ENCODE results near the gene DHRS3.
"Not testable (repeated sequence)": the region's sequence is repeated elsewhere in the genome, so short reads cannot be mapped to it uniquely, and the experiment has no call there.

DHRS3 gene

DNA sequence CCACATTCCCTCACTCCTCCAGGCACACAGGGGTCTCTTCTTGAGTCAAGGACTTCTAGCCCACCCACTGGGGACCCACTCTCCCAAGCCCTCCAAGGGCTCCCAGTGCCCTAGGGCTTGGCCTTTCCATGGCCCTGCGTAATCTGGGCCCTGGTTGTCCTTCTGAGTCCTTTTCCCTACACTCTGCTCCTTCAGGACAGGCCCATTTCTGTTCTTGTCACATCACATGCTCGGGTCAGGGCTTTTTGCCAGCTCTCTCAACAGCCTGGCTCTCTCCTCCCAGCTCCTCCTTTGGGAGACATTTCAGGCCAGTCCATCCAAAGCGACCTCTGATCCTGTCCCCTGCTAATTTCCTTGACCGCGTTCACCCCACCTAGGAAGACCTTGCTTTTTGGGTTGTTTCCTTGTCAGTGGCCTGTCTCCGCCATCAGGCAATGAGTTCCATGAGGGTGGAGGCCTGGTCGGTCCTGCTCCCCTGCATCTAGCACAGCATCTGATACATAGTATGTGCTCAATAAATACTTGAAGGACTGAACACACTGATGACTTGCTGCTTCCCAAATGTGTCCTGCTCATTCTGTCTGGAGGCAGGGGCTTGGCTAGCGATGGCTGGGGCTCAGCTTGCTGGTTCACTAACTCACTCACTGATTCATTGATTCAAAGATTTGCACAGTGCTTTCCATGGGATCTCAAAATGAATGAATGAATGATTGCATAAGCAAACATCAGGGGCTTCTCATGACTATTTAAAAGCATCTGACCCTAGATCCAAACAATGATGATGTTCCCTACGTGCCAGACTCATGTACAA lies 44.8 kb downstream of the DHRS3 start:
- no peak for DNase-seq

DNA sequence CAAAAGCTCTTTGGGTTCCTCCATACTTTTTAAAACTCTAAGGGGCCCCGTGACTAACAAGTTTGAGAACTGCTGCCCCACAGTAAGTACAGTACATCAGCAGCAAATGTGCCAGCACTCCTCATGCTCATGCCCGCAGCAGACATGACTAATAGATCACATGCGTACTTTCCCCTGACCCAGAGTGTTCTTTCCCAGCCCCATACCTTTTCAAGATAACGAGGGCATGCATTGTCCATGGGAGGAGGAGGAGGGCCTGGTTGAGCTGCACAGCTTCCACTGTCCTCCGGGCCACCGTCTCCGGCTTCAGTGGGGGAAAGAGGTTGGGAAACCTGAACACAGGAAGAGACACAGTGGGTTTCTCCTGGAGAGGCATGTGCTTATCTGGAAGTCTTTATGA lies 45.5 kb downstream of the DHRS3 start:
- DNase-seq = no peak

DNA sequence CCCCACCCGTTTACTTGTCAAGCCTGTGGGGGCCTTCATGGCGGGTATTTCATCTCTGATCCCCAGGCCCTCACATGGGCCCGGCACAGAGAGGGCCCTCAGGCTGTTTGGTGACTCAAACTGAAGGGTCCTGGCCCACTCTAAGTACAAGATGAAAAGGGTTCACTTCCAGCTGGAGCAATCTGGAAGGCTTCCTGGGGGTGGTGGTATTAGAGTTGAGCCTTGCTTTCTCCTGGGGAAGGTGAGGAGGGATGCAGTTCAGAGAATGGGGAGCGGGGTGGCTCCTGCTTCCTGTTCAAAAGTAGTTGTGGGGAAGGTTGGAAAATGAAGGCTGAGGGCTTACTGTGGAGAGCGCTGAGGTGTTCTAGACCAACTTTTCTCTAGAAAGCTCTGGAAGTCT lies 47.7 kb downstream of the DHRS3 start:
- DNase-seq = no peak

DNA sequence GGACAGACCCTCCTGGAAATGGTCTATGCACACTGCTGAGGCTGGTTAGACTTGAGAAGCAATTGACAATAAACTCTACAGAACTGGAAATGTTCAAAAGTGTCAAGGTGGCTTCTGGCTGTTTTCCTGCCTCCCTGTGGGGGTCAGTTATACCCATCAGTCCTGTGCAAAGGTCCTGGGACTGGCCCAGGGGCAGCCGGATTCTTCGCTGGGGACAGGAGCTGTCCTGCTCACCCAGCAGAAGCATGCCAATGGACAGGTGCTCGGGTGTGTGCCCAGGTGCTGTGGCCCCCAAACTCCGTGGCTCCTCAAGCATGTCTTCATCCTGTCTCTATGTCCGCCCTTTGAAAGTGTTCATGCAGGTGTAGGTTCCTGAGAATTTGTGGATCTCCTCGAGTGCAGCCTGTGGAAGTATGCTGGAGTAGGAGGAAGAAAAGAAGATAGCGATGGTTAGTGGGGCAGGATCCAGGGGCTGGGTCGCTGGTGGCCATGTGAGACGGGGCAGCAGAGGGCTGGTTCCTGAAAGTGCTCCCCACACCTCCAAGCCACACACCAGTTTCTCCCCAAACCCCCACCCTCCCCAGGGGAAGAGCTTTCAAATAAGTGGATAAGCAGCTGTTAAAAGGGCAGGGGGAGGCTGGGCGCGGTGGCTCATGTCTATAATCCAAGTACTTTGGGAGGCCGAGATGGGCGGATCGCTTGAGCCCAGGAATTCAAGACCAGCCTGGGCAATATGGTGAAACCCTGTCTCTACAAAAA lies 49.8 kb downstream of the DHRS3 start:
- DNase-seq = no peak

DNA sequence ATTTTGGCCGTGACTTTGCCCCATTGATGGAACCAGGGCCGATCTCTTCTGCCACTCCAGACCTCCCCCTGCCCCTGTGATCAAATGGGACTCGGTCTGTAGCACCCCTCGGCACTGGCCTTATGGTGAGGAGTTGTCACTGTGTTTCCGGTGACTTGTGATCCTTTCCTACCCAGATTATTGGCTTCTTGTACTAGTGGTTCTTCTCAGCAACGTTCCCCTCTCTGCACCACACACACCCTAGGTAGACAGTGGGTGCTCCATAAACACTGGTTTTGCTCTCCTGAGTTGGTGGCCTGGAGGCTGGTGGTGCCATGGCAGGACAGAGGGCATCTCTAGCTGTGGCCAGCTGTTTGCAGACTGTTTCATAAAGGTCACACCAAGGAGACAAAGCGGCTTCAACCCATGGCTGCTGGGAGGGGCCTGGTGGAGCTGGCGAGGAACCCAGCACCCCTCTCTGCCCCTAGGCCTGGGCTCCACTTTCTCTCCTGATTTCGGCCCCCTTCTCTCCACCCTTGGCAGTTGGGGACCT lies 50.7 kb downstream of the DHRS3 start:
- DNase-seq = no peak

DNA sequence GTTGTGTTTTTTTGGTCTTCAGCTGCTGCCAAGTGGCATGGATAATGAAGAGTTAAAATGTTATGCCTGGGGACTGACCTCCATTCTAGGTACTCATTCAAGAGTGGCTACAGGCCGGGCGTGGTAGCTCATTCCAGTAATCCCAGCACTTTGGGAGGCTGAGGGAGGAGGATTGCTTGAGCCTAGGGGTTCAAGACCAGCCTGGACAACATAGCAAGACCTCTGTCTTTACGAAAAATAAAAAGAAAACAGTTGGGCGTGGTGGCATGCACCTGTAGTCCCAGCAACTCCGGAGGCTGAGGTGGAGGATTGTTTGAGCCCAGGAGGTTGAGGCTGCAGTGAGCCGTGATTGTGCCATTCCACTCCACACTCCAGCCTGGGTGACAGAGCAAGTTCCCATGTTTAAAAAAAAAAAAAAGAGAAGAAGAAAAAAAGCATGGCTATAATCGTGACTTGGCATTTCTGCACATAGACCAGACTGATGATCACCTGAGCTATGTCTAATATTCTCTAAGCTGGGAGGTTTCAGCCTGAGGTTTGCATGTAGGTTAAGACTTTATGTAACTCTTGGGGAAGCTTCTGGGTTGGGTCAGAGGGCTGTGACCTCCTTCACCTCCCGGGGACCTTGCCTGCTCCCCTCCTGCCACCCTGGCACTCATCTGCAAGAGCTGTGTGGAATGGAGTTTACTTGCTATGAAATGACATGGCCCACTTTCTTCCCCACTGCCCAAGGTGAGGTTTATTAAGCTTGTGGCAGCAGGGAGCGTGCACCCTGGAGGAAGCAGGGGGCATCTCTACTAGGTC lies 51.3 kb downstream of the DHRS3 start:
- no peak for DNase-seq

DNA sequence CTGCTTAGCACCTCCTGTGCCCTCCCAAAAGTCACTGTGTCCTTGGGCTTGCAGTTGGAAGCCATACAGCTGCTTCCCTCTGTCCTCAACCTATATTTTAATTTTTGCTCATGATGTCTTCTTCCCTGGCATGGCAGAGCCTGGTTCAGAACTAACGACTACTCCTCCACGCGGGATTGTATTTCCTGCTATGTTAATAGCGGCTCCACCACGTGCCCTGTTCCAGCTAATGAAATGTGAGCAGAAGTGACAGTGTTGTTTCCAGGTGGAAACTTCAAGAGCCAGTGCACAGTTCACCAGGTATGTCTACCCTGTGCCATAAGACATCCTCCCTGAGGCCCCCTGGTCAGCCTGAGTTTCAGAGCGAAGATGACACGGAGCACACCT lies 52.1 kb downstream of the DHRS3 start:
- no peak for DNase-seq

DNA sequence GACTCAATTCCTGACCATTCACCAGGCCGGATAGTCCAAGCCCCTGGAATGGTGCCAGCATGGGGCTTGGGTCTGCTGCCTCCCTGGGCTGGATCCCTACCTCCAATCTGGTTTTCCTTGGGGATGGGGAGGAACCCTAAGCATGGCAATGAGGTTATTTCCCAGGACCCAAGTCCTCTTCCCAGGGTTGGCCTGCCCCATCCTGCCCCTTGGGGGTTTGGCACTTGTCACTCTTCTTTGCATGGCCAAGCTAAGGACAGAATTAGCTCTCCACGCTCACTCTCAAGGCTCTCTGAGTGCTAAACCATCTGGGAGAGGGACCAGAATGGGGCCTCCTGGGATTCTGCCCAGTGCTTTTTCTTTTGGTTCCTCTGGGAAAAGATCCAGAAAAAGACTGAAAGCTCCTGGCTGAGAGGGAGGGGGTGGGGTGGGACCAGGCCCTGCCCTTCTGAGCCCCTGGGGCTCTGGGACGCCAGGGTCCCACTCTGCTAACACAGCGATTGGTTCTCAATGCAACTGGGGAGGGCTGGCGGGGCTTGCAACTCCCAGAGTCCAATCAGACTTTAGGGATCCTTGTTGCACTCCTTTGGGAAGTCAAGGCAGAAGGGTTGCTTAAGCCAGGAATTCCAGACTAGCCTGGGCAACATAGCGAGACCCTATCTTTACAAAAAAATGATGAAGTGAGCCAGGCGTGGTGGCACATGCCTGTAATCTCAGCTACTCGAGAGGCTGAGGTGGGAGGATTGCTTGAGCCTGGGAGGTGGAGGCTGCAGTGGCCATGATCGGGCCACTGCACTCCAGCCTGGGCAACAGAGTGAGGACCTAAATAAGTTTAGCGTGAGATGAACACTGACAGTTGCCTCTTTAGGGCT lies 52.7 kb downstream of the DHRS3 start:
- no peak for DNase-seq

DNA sequence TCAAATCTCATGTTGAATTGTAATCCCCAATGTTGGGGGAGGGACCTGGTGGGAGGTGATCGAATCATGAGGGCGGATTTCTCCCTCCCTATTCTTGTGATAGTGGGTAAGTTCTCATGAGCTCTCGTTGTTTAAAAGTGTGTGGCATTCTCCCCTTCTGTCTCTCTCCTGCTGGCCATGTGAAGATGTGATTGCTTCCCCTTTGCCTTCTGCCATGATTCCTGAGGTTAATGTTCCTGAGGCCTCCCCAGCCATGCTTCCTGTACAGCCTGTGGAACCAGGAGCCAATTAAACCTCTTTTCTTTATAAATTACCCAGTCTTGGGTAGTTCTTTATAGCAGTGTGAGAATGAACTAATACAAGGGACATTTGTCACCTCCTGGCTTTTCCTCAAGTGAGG lies 53.8 kb downstream of the DHRS3 start:
- DNase-seq = not testable (repeated sequence)

DNA sequence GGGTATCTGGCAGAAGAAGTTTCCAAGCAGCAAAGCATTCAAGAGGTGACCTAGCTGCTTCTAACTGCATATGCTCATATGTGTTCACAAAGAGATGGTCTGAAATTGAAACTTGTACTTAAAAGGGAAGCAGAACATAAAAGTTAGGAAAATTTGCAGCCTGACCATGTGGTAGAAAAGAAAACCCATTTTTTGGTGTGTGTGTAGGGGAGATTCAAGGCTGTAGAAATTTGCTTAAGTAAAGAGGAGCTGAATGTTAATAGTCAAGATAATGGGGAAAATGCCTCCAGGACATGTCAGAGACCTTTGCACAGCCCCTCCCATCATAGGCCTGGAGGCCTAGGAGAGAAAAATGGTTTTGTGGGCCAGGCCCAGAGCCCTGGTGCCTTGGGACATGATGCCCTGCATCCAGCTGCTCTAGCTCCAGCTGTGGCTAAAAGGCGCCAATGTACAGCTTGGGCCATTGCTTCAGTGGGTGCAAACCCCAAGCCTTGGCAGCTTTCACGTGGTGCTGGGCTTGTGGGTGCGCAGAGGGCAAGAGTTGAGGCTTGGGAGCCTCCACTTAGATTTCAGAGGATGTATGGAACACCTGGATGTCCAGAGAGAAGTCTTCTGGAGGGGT lies 54.9 kb downstream of the DHRS3 start:
- no peak for DNase-seq

DNA sequence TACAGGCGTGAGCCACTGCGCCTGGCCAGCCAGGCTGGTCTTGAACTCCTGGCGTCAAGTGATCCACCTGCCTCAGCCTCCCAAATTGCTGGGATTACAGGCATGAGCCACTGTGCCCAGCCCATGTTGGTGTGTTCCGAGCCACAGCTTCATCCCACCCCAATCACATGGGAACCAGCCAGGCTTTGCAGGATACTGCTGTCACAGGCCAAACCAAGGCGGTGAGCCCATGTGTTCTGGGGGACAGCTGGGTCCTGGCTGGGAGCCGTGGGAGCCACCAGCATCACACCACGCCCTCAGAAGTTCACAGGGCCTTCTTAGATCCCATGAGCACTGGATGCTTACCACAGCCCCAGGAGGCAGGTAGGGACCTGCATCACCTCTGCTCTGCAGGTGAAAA lies 56.9 kb downstream of the DHRS3 start:
- DNase-seq = no peak

DNA sequence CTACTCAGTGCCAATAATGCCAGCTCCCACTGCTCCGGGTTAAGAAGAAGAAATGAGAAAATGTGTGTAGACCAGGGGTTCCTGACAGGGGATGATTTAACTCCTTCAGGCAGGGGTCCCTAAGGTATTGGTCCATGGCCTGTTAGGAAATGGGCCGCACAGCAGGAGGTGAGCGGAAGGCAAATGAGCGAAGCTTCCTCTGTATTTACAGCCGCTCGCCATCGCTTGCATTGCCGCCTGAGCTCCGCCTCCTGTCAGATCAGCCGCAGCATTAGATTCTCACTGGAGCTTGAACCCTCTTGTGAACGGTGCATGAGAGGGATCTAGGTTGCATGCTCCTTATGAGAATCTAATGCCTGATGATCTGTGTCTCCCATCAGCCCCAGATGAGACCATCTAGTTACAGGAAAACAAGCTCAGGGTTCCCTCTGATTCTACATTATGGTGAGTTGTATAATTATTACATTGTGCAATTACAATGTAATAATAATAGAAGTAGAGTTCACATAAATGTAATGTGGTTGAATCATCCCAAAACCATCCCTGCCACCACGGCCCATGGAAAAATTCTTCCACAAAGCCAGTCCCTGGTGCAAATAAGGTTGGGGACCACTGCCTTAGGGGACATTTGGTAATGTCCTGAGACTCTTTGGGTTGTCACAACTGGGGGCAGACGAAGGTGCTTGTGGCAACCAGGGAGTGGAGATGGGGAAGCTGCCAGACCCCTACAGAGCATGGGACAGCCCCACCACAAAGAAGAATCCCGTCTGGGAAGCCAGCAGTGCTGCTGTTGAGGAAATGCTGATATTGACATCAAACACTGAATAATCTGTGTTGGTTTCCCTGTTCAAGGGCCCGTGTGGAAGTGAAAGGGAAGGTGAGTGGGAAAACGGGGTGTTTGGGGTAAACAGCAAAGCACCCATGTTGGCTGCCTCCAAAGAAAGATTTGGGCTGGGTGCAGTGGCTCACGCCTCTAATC lies 60.8 kb downstream of the DHRS3 start:
- no peak for DNase-seq

DNA sequence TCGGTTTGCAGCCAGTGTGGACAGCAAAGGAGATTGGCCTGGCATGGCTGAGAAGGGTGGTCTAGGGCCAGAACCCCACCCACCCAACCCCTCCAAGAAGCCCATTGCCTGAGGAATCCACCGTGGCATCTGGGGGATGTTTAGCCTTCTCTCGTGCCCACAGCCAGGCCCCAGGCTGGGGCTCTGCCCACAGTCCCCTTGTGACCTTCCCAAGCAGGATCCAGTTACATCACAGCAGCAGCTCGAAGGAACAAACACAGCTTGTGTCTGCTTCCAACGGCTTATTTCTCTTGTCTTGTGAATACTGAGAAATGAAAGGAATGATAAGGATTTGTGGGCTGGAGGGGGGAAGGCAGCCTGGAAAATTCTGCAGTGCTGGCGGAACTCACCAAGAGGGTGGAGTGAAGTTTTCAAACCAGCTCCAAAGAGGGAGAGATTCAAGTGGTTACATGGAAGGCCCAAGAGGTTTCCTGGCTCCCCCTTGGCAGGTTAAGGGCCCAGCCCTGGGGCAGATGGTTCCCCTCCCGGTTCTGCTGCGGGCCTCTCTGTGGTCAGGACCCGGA lies 61.6 kb downstream of the DHRS3 start:
- no peak for DNase-seq

DNA sequence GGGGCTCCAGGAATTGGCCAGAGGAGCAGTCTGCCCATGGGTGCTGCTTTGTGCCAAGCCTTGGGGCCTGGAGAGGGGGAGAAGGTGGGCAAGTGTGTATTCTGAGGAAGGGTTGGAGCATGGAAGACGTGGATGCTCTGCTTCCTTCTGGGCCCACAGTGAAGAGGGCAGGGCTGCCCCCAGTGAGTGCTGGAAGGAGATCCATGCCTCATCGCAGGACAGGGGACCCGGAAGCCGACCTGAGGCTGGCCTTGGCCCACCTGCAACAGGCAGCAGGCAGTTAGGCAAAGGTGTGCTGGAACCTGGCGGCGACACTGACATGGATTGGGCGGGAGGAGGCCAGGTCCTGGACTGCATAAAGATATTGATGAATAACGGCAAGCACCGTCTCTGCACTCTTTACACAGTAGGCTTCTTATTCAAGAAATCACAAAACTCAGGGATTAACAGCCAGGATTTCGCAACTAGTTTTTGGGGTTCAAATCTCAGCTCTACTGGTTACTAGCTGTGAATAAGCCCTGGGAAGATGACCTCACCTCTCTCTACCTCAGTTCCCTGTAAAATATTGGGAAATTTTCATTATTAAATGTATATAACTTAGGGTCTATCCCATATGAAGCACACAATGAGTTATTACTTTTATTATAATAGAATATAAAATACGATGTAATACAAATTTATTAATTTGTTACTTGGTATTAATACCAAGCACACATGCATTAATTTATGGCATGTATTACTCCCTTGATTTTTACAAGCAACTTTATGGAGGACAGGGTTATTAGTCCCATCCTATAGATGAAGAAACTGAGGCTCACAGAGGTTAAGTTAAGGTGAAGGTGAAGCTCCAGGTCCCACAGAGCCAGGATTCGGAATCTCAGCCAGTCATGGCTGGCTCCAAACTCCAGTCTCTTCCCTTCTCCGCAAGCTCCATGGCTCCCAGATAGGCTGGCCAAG lies 62.3 kb downstream of the DHRS3 start:
- no peak for DNase-seq

DNA sequence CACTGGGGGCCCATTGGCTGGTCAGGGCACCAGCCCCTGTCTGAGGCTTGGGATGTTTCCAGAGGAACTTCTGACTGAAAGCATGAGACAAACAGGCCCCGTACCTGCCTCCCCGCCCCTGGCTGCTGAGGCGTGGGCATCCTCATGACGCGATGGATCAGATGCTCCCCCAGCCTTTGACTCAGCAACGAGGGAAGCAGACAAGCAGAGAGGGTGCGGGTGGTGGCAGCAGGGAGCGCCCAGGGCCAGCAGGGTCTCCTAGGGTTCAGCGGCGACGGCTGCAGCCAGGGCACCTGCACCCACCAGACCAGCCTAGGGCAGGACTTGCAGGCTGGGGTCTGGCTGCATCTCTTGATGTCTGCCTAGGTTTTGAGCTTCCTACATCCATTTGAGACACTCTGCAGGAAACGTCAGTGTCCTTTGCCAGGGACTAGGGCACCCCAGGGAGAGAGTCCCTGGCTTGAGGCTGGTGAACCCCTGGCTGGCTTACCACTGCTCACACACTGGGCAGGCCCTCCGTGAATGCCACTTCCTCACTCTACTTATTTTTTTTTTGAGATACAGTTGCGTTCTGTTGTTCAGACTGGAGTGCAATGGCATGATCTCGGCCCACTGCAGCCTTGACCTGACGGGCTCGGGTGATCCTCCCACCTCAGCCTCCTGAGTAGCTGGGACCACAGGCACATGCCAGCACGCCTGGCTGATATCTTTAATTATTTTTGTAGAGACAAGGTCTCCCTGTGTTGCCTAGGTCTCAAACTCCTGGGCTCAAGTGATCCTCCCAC lies 63.3 kb downstream of the DHRS3 start:
- DNase-seq = no peak

DNA sequence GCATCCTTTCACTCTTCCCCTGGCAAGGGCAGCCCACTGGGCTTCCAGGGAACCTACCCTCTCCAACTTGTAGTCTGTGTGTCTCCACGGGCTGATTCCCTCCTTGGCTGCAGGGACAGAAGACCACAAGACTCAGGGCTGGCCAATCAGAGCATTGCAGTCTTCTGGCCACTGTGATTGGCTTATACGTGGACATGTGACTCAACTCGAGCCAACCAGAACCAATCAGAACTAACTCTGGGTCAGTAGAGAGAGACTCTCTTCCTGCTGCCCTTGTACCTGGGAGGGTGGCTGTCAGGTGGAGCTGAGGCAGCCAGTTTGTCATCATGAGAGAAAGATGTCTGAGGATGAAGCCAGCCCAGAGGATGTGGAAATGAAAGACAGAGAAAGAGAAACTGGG lies 64.0 kb downstream of the DHRS3 start:
- DNase-seq = no peak

DNA sequence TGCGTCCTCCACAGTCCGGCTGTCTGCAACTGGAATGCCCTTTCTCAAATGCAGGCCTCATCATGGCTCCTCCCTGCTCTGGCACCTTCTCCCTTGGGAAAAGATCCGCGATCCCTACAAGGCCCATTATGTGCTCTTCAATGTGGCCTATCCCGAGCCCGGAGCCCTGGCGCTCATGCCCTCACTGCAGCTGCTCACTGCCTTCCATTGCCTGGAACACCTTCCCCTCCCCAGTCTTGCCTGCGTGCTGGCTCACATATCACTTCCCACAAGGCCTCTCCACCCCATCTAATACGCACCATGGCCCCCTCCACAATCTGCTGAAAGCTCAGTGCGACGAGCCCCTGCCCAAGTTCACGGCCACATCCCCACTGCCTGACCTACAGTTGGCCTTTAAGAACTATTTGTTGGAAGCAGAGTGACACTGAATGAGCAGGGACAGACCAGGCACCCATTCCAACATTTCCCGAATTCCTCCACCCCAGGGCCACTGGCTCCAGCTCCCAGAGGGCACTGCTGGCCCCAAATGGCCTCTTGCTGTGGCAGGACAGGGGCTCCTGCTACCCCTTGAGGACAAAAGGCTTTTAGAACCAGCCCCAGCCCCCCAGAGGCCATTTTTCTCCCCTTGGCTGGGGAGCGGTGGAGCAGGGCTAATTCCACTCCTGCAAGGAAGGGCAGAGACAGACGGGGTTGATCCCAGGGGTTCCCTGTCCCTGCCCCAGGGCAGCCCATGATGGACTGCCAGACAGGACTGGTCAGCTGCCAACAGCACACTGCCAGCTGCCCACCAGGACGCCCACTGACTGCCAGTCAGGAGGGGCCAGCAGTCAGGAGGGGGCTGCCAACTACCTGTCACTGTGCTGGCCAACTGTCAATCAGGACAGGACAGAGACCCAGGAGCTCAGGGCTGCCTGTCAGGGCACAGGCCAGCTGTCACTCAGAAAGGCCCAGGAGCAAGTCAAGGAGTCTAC lies 64.8 kb downstream of the DHRS3 start:
- no peak for DNase-seq

Data from SIG-M5 (cell line).